NCI-H345 (cell line): ENCODE results near the gene CD2AP.
A peak's percentile ranks its signal among the peaks of the same experiment; 100 is the strongest.
"Not testable (repeated sequence)": the region's sequence is repeated elsewhere in the genome, so short reads cannot be mapped to it uniquely, and the experiment has no call there.

Experiments used
- DNase-seq: peaks from one replicate; lab custom pipeline; 2025; lab: John Stamatoyannopoulos, UW

CD2AP gene, protein sequence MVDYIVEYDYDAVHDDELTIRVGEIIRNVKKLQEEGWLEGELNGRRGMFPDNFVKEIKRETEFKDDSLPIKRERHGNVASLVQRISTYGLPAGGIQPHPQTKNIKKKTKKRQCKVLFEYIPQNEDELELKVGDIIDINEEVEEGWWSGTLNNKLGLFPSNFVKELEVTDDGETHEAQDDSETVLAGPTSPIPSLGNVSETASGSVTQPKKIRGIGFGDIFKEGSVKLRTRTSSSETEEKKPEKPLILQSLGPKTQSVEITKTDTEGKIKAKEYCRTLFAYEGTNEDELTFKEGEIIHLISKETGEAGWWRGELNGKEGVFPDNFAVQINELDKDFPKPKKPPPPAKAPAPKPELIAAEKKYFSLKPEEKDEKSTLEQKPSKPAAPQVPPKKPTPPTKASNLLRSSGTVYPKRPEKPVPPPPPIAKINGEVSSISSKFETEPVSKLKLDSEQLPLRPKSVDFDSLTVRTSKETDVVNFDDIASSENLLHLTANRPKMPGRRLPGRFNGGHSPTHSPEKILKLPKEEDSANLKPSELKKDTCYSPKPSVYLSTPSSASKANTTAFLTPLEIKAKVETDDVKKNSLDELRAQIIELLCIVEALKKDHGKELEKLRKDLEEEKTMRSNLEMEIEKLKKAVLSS

DNA sequence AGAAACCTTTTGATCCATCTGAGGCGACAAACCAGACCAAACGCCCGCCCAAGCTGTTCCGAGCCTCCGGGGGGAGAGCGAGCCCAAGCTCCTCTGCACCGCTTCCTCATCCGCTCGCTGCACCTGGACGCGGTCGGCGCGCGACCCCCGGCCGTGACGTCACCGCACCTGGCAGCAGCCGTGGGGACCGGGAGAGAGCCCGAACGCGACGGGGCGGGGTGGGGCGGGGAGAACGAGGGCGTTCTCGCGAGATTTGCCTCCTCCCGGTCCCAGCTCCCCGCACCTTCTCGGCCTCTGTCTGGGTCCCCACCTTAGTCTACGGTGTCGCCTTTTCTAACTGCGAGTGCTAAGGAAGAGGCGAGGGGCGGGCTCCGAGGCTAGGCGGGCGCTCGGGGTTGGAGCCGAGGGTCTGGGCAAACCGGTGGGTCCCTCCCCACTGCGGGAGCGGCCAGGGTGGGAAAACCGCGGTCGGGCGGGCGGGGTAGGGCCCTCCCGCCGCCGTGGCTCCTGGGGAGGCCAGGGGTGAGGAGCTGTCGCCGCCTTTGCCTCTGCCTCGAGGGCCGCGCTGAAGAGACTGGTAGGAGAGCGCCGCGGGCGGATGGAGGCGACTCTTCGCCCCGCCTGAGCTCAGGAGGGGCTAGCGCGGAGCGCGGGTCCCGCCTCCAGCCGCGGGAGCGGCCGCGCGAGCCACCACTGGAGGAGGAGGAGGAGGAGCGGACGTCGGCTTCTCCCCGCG, at the start of gene CD2AP:
Gene CD2AP (plus strand): TSS at position 293 of the 736 bp plus-strand sequence. CDS start 456 bp downstream, outside the sequence.
- peak; percentile 91 for DNase-seq

DNA sequence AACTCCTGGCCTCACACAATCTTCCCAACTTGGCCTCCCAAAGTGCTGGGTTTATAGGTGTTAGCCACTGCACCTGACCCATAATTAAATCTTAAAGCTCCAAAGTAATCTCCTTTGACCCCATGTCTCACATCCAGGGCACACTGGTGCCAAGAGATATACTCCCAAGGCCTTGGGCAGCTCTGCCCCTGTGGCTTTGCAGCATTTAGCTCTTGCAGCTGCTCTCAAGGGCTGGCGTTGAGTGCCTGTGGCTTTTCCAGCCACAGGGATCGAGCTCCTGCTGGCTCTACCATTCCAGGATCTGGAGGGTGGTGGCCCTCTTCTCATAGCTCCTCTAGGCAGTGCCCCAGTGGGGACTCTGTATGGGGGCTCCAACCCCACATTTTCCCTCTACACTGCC, 49.3 kb upstream of the CD2AP start:
- no peak for DNase-seq

DNA sequence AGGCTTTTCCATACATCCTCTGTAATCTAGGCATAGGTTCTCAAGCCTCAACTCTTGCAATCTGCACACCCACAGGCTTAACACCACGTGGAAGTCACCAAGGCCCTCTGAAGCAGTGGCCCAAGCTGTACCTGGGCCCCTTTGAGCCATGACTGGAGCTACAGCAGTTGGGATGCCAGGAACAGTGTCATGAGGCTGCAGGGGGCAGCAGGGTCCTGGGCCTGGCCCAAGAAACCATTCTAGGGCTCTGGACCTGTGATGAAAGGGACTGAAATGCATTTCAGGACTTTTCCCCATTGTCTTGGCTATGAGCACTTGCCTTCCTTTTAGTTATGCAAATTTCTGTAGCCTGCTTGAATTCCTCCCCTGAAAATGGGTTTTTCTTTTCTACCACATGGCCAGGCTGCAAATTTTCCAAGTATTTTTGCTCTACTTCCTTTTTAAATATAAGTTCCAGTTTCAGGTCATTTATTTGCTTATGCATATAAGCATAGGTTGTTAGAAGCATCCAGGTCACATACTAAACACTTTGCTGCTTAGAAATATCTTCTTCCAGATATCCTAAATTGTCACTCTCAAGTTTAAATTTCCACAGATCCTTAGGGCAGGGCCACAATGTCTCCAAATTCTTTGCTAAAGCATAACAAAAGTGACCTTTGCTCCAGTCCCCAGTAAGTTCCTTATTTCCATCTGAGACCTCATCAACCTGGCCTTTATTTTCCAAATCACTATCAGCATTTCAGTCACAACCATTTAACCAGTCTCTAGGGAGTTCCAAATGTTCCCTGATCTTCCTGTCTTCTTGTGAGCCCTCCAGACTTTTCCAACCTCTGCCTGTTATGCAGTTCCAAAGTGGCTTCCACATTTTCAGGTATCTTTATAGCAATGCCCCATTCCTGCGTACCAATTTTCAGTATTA, 48.6 kb upstream of the CD2AP start:
- DNase-seq: no peak

DNA sequence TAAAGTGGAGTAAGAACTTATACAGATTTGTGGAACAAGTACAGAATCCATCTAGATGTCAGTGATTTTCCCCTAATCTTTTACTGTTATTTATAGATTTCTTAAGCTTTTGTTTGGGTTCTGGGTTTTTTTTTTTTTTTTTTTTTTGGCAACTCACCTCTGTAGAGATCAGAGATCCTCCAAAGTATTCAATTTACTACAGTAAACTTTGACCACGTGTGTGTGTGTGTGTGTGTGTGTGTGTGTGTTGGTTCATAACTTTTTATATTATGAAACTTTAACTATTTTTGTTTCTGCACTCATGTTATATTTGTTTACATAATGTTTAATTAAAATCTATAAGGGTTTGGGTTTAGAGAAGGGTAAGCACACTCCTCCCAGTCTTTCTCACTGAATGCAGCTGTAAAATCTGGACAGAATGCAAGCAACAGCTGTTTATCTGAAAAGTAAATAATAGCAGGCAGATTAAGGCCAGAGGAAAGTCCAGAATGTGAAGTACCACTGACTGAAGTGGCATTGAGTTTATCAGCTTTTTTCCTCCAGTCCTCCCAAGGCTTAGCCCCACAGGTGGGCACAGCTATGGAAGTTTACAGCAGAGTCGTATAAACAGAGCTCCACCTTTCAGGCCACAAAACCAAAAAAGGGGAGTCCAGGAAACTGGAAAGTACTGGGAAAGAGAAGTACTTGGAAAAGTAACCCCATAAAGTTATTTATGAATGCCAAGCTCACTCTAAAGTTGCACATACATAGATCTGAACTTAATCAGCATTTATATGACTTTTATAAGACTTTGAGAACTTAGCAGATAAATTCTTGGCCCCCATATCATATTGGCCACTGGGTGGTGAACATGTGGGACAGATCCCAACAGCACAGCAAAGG, 43.0 kb upstream of the CD2AP start:
- no peak for DNase-seq

DNA sequence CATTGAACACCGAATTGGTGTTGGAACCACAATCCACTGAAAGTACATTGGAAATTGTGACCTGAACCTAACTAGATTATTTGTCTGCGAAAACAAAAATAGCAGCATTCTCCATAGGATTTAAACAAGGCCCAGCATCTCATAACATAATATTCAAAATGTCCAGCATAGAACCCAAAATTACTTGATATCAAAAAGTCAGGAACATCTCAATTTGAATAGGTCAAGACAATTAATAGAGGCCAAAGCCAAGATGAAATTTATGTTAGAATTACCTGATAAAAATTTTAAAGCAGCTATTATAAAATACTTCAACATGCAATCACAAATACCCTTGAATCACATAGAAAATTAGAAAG, 42.4 kb upstream of the CD2AP start:
- no peak for DNase-seq

DNA sequence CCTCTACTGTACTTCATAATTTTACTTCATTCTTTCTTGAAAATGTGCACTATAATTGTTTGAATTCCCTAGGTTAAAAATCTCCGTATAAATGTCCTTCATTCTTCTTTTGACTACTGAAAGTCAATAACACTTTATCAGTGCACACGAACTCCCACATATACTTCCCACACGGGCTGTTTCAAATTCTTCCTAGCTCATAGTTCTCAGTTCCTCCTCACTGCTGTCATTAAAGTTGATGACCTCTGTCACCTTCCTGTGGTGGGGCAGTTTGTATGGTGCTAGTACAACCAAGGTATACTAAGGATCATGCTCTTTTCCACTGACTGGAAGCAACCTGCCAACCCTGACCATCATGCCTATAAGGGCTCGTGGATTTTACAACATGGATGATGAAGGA, 40.0 kb upstream of the CD2AP start:
- DNase-seq: no peak

DNA sequence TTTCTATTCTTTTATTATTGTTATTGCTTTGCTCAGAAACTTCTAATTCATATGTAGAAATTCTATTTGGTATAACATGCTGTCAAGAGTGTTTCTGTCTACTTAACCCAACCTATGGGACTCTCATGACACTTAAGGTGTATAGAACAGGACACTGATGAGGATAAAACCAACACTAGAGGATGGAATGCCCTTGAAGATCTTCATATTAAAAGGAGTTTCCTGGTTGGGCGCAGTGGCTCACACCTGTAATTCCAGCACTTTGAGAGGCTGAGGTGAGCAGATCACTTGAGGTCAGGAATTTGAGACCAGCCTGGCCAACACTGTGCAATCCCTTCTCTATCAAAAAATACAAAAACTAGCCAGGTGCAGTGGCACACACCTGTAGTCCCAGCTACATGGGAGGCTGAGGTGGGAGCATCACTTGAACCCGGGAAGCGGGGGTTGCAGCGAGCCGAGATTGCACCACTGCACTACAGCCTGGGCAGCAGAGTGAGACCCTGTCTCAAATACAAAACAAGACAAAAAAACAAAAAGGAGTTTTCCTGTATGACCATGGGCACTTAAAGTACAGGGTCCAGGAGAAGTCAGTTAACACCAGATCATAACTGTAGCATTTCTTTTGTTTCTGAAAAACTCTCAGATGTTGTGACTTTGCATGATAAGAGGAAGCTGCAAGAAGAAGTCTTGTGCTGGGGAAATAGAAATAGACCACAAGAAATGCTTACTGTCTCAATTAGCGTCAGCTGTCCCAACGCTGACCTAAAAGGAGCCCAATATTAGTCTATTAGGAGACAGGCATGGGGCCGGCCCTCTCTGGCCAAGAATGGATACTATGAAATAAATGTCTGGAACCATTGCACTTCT, 38.9 kb upstream of the CD2AP start:
- DNase-seq: no peak

DNA sequence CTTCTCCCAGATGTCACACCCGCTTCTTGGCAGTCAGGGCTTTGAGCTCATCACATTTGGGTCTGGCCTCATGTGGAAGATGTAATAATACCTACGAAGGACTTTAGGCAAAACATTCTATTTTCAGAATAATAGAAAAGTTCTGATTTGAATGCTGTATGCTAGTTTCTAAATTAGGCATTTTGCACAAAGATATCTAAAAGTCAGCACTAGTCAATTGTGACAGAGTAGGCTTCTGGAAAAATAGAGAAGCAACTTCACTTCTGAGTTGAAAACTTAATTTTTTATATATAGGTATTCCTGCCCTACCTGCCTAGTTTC, 38.3 kb upstream of the CD2AP start:
- no peak for DNase-seq

DNA sequence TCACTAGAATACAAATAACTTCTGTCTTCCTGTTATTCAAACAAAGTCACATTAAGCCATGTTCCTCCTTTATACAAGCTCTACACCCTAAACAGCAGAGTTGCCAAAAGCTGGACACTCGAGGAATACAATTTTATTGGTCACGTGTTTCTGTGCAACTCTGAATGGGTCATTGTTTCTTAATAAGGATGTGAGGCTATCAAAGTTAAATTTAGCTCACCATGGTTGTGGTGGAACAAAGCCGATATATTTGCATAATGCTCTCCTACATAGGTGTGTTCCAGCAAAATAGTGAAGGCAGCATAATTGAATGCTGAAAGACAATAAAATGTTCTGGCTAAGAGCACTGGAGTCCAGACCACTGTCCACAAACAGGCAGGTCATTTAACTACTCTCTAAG, 36.9 kb upstream of the CD2AP start:
- DNase-seq: peak; percentile 64

DNA sequence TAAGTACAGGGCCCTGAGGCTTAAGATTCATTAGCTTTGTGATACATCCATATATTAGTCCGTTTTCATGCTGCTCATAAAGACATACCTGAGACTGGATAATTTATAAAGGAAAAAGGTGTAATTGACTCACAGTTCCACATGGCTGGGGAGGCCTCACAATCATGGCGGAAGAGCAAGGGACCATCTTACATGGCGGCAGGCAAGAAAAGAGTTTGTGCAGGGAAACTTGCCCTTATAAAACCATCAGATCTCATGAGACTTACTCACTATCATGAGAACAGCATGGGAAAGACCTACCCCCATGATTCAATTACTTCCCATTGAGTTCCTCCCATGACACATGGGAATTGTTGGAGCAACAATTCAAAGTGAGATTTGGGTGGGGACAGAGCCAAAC, 32.6 kb upstream of the CD2AP start:
- not testable (repeated sequence) for DNase-seq

DNA sequence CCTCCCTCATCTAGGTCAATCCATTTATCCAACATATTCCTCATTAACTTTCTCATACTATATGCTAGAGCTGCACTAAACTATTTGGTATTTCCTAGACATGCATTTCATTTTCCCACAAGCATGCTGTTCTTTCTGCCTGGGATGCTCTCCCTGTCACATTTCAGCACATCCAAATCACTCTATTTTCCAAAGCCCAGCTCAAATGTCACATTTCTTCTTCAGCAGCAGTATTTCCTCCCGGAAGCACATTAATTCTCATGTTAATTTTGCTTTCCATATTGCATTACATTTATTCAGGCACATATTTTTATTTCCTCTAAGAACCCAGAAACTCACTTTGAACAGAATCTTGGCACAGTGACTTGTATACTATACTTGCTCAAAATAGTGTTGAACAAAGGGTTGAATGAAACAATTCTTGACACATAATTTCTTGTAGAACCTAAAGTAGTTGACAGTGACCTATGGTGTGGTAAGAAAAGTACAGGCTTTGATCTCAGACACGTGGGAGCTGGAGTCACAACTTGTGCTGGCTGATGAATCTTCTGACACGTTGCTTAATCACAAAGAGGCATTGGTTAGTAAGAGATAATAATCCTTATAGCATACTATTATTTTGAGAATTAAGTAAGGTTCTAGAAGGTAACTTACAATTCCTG, 30.8 kb upstream of the CD2AP start:
- DNase-seq: no peak

DNA sequence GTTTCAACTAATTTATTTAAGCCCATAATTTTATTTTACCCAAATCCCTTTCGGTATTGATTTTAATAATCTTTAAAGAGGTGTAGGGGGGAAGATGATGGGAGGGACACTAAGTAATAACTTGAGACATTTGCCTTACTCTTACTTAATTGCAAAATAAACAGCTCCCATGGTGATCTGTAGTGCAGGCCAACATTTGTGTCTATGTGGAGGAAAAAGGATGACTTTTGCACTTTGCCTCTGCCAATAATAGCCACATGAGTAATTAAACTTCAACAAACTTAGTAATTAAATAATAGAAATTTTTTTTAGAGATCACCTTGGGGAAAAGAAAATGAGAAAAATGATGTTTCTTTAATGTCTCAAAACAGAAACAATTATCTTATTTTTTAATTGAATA, 29.9 kb upstream of the CD2AP start:
- DNase-seq: no peak

DNA sequence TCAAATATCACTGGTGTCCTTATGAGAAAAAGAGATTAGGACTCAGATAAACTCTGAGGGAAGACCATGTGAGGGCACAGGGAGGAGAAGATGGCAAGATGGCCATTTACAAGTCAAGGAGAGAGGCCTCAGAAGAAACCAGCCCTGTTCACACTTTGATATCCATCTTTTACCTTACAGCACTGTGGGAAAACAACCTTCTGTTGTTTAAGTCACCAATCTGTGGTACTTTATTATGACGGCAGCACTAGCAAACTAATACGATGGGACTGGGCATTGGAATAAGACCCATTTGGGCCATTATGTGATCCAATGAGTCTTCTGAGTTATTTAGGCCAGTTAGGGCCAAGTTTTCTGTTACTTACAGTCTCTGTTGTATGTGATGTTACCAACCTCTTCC, 26.4 kb upstream of the CD2AP start:
- no peak for DNase-seq

DNA sequence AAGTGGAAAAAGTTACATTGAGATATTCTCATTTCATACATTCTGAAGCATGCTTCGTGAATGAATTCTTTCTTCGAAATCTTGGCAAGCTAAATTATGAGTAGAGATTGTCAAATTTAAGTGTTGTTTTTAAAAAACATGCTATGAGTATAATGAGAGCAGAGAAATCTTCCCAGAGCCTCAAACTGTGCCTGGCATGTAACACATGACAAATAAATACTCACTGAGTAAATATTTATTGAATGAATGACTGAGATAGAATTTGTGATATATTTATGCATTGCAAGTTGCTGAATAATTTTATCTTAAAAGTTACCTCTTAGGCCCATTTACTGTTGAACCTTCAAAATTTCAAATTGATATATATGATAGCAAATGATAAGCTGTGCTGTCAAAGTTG, 24.7 kb upstream of the CD2AP start:
- DNase-seq: no peak

DNA sequence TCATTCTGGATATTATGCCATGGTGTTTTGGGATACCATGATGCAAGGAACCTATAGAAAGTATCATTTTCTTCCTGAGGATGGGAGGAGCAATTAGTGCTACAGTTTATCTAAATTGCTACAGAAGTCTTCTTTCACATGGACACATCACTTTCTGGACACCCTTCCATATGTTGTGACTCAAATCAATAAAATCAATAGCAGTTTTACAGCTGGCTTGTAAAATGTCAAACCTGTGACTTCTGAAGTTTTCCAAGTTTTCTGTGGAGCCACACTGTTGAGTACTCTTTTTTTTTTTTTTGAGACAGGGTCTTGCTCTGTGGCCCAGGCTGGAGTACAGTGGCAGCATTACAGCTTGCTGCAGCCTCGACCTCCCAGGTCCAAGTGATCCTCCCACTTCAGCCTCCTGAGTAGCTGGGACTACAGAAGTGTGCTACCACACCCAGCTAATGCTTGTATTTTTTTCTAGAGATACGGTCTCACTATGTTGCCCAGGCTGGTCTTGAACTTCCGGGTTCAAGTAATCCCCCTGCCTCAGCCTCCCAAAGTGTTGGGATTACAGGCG, 24.1 kb upstream of the CD2AP start:
- no peak for DNase-seq

DNA sequence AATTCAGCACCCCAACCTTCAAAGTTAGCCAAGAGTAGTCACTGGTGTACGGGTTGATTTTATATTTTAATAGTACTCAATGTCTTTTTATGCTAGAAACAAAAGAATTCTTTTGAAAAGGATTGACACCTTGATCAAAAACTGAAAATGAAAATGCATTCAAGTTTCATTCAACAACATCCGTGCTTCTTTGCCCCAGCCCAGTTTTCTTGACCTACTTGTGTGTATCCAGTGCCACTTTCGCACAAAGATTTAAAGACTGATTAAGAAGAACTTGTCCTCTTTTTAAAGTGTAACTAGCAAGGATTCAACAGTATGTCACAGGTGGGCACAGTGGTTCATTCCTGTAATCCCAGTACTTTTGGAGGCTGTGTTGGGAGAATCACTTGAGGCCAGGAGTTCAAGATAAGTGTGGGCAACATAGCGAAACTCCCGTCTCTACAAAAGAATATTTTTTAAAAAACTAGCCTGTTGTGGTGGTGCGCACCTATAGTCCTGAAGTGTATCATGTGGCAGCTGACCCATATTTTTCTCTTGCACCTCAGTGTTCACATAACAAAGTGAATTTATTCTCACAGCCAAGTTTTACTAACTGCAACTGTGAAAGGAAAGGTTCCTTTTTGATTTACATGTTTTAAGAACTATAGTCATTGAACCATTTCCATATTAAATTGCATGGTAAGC, 22.7 kb upstream of the CD2AP start:
- no peak for DNase-seq

DNA sequence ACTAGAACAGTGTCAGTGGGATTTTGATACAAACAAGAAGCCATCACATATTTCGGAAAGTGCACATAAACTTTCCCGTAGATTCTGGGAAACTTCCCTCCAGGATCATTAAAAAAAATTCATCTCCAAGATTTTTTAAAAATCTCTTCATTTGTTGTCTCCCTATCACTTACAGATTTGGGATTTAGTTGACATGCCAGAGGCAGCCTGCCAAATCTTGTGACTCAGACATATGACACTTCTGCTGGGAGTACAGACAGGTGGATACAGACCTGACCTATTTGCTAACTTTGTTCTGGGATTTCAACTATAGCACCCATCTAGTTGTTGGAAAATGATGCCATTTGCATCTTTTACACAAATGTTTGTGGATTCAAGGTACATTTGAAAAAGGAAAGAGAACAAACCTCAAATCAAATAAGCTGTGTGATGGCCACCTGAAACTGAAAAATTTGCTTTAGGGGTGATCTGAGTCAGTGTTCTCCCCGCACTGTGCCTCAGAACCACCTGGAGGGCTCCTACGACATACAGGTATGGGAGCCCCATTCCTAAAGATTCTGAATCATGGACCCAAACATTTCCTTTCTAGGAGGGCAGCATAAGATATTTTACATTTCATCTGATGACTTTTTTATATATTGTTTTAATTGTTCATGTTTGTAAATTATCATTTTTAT, 21.9 kb upstream of the CD2AP start:
- peak; percentile 29 for DNase-seq

DNA sequence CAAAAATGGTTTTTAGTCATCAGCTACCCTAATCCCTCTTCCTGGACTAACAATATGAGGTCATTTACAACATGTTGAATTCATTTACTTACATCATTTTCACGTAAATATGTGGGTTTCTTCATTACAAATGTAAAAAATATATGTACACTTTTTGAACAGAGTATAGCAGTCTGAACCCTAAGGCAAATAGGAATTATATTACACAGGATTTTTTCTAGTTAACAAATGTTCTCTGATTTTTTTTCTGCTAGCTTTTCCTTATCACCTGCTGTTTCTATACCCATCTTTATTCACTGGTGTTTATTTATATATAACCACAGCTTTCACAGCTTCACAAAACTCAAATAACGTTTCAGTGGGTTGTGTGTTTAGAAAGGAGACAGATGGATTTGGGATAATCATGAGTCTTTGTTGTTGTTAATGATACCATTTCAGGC, 21.0 kb upstream of the CD2AP start:
- DNase-seq: peak; percentile 35
